K562 treated with DMSO at 1 percent for 12 hours (cell line): ENCODE results near the gene RAB9A. TPM values are rescaled to one million over a fixed set of nuclear protein-coding genes. Genes with fewer than 3 reads are reported as not detected.

Experiments
- total RNA-seq: library from RNA; unstranded; fragments of 300-600 nt; gene quantifications from 2 replicates; pipeline ENCODE4 v1.2.3, GENCODE V29; 2022; ENCODE audit not compliant: insufficient read depth

Gene RAB9A, protein sequence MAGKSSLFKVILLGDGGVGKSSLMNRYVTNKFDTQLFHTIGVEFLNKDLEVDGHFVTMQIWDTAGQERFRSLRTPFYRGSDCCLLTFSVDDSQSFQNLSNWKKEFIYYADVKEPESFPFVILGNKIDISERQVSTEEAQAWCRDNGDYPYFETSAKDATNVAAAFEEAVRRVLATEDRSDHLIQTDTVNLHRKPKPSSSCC
- 11.6 and 20.5 TPM in 2 replicates for total RNA-seq

DNA sequence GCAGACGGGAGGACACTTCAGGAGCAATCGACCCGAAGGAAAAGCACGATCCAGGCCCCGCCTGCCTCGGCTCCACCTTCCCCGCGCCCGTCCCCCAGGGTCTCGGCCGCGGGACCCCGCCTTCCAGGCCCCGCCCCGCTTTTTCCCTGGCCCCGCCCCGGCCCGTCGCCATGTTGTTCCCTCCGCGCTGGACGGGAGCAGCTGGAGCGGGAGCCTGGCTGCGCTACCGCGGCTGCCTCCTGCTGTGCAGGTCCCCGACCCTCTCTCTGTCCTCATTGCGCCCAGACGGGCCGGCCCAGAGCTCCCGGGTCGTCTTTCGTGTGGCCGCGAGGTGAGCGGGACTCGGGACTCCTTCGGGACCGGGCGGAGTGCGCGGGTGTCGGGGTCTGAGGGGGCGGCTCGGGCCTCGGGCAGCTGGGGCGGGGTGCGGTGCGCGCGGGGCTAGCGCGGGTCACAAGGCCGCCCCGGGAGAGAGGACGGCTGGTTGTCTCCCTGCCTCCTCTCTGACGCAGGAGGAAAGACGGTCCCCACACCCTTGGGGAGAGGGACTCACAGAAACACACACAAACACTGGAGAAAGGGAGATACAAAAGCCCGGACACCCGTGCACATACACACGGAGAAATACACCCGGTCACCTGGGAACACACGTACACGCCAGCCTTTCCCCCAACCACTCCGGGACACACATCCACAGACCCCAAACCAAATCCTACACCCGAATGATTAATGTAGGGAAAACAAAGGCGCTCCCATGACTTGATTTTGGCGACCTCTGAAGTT is at the start of gene RAB9A:
TSS of gene RAB9A (plus strand) at position 171 of the 783 bp plus-strand sequence. CDS start 19,619 bp downstream, outside the sequence.

DNA sequence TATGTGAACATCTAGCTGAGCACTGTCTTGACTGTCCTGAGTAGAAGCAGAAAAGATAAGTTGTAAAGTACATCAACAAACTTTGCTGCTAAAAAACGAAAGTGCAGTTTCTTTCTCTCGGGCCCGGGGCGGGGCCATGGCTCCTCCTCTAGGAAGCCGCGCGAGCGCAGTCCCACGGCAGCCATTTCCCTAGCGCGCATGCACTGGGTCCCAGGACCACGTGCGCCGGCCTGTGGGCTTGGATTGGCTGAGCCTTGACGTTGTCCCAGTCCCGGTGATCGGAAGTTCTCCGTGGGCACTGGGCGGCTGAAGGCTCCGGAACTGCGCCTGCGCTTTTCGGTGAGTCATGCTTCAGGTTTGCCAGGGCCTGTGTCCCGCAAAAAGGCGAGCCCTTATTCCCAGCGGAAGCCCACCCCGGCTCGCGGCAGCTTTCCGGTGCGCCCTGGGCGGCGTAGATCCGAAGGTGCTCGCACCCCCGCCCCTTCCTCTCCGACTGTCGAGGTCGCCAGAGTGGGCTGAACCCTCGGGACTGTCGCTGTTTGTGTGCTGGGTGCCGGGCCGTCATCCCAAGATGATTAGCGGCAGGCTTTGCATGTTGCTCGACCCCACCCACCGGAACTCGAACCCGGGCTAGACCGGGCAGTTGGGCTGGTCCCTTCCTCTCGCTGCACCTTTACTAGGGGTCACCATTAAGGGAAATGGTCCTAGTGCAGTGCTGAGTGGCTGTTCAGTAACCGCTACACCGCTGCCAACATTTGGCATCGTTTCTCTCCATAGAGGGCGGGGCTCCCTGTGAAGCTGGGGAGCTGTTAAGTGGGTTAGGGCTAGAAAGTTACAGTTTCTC is 35.9 kb upstream of the RAB9A start, which contains the start of gene TCEANC:
TSS of gene TCEANC (plus strand) at position 292 of the 844 bp plus-strand sequence. CDS start 9,368 bp downstream, outside the sequence.

DNA sequence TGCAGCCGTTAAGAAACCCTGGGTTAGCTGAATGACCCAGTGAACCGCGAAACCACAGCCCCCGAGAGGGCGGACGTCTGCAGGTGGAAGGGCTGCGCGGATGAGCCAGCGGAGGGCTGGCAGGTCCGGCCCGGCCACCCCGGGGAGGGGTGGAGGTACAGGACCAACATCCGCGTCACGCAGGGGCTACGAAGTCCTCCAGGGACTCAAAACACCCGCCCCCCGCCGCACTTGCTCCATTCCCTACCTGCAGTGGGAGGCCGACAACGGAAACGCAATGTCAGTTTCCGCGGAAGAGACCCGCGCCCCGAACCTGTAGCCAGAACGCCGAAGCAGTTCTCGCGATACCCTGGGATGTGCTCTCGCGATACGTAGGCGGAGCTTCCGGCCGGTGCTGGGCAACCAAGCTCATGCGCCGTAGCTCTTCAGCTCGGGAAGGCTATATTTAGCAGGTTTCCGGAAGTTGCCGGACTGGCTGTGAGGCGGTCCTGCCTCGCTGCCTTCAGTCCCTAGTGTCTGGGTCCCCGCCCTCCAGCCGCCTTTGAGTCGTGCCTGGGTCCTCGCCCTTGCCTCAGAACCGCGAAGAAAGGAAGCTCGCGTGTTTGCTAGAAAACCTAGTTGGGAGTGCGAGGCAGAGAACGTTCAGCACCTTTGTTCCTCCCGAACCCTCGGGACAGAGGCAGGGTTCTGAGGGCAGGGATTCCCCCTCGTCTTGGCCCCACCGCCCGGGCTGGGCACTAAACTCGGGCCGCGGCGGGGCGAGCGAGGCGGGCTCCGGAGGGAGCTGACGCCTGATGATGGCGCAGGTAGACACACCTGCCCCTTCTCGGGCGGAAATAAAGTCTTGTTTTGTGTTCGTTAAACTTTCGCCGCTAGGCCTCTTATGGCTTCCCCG is 45.6 kb downstream of the RAB9A start, which contains the start of the genes OFD1 and TRAPPC2:
TSS of gene OFD1 (plus strand) at position 471 of the 895 bp plus-strand sequence. CDS start at position 795, 324 bp downstream.
TSS of gene TRAPPC2 (minus strand) at position 343 of the 895 bp plus-strand sequence. CDS start 14,657 bp downstream, outside the sequence.

Other genes starting within 250 kb of the RAB9A start
- gene EGFL6, start 119.5 kb upstream of the RAB9A start, total RNA-seq: not detected in 2 replicates
- 0.45 and 2.8 TPM in 2 replicates for gene TCEANC, start 36.0 kb upstream of the RAB9A start, total RNA-seq
- gene TRAPPC2, start 45.5 kb downstream of the RAB9A start, total RNA-seq: 4.1 and 13.8 TPM in 2 replicates
- 18.1 and 21.5 TPM in 2 replicates for gene OFD1, start 45.6 kb downstream of the RAB9A start, total RNA-seq
- 0.27 TPM in 1 of 2 replicates, not detected in the other for gene GPM6B, start 128.0 kb downstream of the RAB9A start, total RNA-seq